IMR-90 (cell line): Measurements from ENCODE around the gene RAB25. TPM values are rescaled to one million over a fixed set of nuclear protein-coding genes. Genes with fewer than 3 reads are reported as not detected.

Experiments
- ATAC-seq: fragments of 200-7000 bp; cut with Tn5 transposase; 2 replicates; pipeline ENCODE4 v1.9.1; 2020; ENCODE audit warnings: low read depth, mild to moderate bottlenecking, moderate library complexity
- BruUV-seq: library from RNA; stranded (reverse); fragments of 400-500 nt; replicated peaks from 2 replicates; lab custom pipeline; 2021; lab: Mats Ljungman, UMichigan
- CTCF ChIA-PET: fragments of 300-600 bp; formaldehyde crosslinking; extraction: SDS; loops from one replicate; lab custom pipeline; 2021; ENCODE audit warnings: antibody characterized with exemption; lab: Yijun Ruan, JAX
- POLR2A ChIA-PET: fragments of 300-600 bp; sonication (Branson Sonifier 250); formaldehyde crosslinking; loops from one replicate; lab custom pipeline; 2022; ENCODE audit warnings: antibody characterized with exemption; ENCODE audit not compliant: unreplicated experiment; lab: Charles Lee
- DNase-seq: peaks from one replicate; pipeline ENCODE4 v3.0.0; 2013
- H2AFZ ChIP-seq: replicated peaks from 2 replicates; pipeline ENCODE3; 2013; ENCODE audit warnings: low read length, mild to moderate bottlenecking; ENCODE audit not compliant: poor library complexity
- H2AK5ac ChIP-seq: 2 replicates; pipeline ENCODE4 v1.6.1; 2013; ENCODE audit warnings: low read depth, low read length, inconsistent platforms
- H2AK9ac ChIP-seq: replicated peaks from 2 replicates; pipeline ENCODE3; 2013; ENCODE audit warnings: mild to moderate bottlenecking, low read depth, low read length, moderate library complexity; ENCODE audit not compliant: poor library complexity
- H2BK120ac ChIP-seq: 2 replicates; pipeline ENCODE4 v1.6.1; 2013; ENCODE audit warnings: low read depth, low read length, inconsistent platforms
- H2BK15ac ChIP-seq: 3 replicates; pipeline ENCODE4 v1.6.1; 2013; ENCODE audit warnings: low read depth, low read length, inconsistent platforms
- H2BK20ac ChIP-seq: 2 replicates; pipeline ENCODE4 v1.6.1; 2013; ENCODE audit warnings: low read depth, mild to moderate bottlenecking, inconsistent platforms, low read length, moderate library complexity
- H2BK5ac ChIP-seq: 2 replicates; pipeline ENCODE4 v1.6.1; 2013; ENCODE audit warnings: mild to moderate bottlenecking, low read depth, low read length, inconsistent platforms; ENCODE audit not compliant: poor library complexity, severe bottlenecking
- H3K14ac ChIP-seq: replicated peaks from 2 replicates; pipeline ENCODE4 v1.6.1; 2013; ENCODE audit warnings: low read depth, low read length, inconsistent platforms
- H3K18ac ChIP-seq: 2 replicates; pipeline ENCODE4 v1.6.1; 2013; ENCODE audit warnings: low read depth, low read length, control low read depth
- H3K23ac ChIP-seq: 2 replicates; pipeline ENCODE4 v1.6.1; 2013; ENCODE audit warnings: low read depth, low read length, inconsistent platforms
- H3K27ac ChIP-seq: 2 replicates; pipeline ENCODE4 v1.5.1; 2013; ENCODE audit warnings: mild to moderate bottlenecking, control low read depth, low read length; ENCODE audit not compliant: insufficient read depth
- H3K27me3 ChIP-seq: 2 replicates; pipeline ENCODE4 v1.6.1; 2013; ENCODE audit warnings: low read length; ENCODE audit not compliant: control insufficient read depth, insufficient read depth
- H3K36me3 ChIP-seq: 2 replicates; pipeline ENCODE4 v1.6.1; 2013; ENCODE audit warnings: low read length, mixed read lengths; ENCODE audit not compliant: control insufficient read depth, insufficient read depth
- H3K4ac ChIP-seq: 2 replicates; pipeline ENCODE4 v1.6.1; 2013; ENCODE audit warnings: low read depth, low read length, inconsistent platforms
- H3K4me1 ChIP-seq: 2 replicates; pipeline ENCODE4 v1.6.1; 2013; ENCODE audit warnings: low read length, mixed read lengths; ENCODE audit not compliant: control insufficient read depth, insufficient read depth
- H3K4me2 ChIP-seq: 2 replicates; pipeline ENCODE4 v1.6.1; 2013; ENCODE audit warnings: low read depth, mild to moderate bottlenecking, control low read depth, low read length, moderate library complexity
- H3K4me3 ChIP-seq: 2 replicates; pipeline ENCODE4 v1.5.1; 2013; ENCODE audit warnings: low read depth, mild to moderate bottlenecking, control low read depth, low read length, moderate library complexity; ENCODE audit not compliant: insufficient read depth
- H3K56ac ChIP-seq: 2 replicates; pipeline ENCODE4 v1.6.1; 2013; ENCODE audit warnings: low read length, inconsistent platforms; ENCODE audit not compliant: insufficient read depth; ENCODE audit errors: extremely low read depth
- H3K79me1 ChIP-seq, 2 experiments: 2 replicates each; pipeline ENCODE4 v1.6.1; 2013; ENCODE audit warnings: low read length in 2 of 2, inconsistent platforms in 1 of 2, low read depth in 1 of 2
- H3K9ac ChIP-seq: 2 replicates; pipeline ENCODE4 v1.6.1; 2013; ENCODE audit warnings: low read depth, low read length, control low read depth
- H3K9me1 ChIP-seq: 2 replicates; pipeline ENCODE4 v1.6.1; 2013; ENCODE audit warnings: low read length, inconsistent platforms; ENCODE audit not compliant: insufficient read depth
- H3K9me3 ChIP-seq: 2 replicates; pipeline ENCODE4 v1.6.1; 2013; ENCODE audit warnings: low read length; ENCODE audit not compliant: control insufficient read depth, insufficient read depth
- H4K20me1 ChIP-seq: 2 replicates; pipeline ENCODE4 v1.6.1; 2013; ENCODE audit warnings: low read length, inconsistent platforms; ENCODE audit not compliant: insufficient read depth
- H4K5ac ChIP-seq: 2 replicates; pipeline ENCODE4 v1.6.1; 2013; ENCODE audit warnings: mild to moderate bottlenecking, low read depth, low read length, control low read depth
- H4K8ac ChIP-seq, 2 experiments: 2 replicates each; pipeline ENCODE4 v1.6.1; 2013; ENCODE audit warnings: low read depth in 2 of 2, low read length in 2 of 2, control low read depth in 1 of 2, inconsistent platforms in 1 of 2
- H4K91ac ChIP-seq: 2 replicates; pipeline ENCODE4 v1.6.1; 2013; ENCODE audit warnings: low read depth, low read length, inconsistent platforms; ENCODE audit not compliant: insufficient read depth
- MAZ ChIP-seq: IDR thresholded peaks from 2 replicates; pipeline ENCODE4 v1.6.1; 2012; ENCODE audit warnings: low read depth, mild to moderate bottlenecking, low read length, improper control_type of control experiment, moderate library complexity, borderline replicate concordance
- MXI1 ChIP-seq: IDR thresholded peaks from 2 replicates; pipeline ENCODE4 v1.6.1; 2012; ENCODE audit warnings: low read depth, mild to moderate bottlenecking, low read length, moderate library complexity, borderline replicate concordance
- WGBS, 2 experiments: methylation state at CpG; one replicate each; pipeline versions ENCODE4 v1.1.5 to v1.1.7; 2013; ENCODE audit warnings: missing lambda C conversion rate in 2 of 2; ENCODE audit not compliant: insufficient read length in 1 of 2; ENCODE audit errors: extremely low coverage in 2 of 2; 5-methylcytosine and 5-hydroxymethylcytosine counted together
- dilution Hi-C: fragments of 300-500 bp; cut with HindIII; formaldehyde crosslinking; loops from one replicate; pipeline ENCODE4 v1.14.3; 2018; ENCODE audit warnings: low sequenced_read_pairs; ENCODE audit not compliant: unreplicated experiment
- in situ Hi-C: fragments of 300-500 bp; cut with MboI; formaldehyde crosslinking; loops from 3 replicates; pipeline ENCODE4 v1.14.3; 2019; ENCODE audit warnings: low sequenced_read_pairs, inconsistent platforms, mixed read lengths
- intact Hi-C: fragments of 100-400 bp; cut with micrococcal nuclease; formaldehyde crosslinking; loops from 2 replicates; pipeline ENCODE4 v1.10.0; 2022
- polyA plus RNA-seq, 3 experiments: library from polyadenylated mRNA; depleted of rRNA; stranded (reverse); fragments of >200 nt; gene quantifications; 2 replicates each; pipeline ENCODE4 v1.2.3, GENCODE V29; 2012; ENCODE audit warnings: low replicate concordance in 1 of 3
- total RNA-seq: library from RNA; depleted of rRNA; stranded (reverse); fragments of >200 nt; gene quantifications from 2 replicates; pipeline ENCODE4 v1.2.3, GENCODE V29; 2012
- TF ChIP-seq, protein P1 (sequence below): fragments of 150-350 bp; IDR thresholded peaks from 2 replicates; pipeline ENCODE4 v1.6.1; 2016; ENCODE audit warnings: low read depth, mild to moderate bottlenecking, low read length, moderate library complexity, borderline replicate concordance

RAB25 gene
- total and polyA plus RNA-seq, 2 of the 4 experiments (the other 2 are of a cell fraction): not detected

DNA sequence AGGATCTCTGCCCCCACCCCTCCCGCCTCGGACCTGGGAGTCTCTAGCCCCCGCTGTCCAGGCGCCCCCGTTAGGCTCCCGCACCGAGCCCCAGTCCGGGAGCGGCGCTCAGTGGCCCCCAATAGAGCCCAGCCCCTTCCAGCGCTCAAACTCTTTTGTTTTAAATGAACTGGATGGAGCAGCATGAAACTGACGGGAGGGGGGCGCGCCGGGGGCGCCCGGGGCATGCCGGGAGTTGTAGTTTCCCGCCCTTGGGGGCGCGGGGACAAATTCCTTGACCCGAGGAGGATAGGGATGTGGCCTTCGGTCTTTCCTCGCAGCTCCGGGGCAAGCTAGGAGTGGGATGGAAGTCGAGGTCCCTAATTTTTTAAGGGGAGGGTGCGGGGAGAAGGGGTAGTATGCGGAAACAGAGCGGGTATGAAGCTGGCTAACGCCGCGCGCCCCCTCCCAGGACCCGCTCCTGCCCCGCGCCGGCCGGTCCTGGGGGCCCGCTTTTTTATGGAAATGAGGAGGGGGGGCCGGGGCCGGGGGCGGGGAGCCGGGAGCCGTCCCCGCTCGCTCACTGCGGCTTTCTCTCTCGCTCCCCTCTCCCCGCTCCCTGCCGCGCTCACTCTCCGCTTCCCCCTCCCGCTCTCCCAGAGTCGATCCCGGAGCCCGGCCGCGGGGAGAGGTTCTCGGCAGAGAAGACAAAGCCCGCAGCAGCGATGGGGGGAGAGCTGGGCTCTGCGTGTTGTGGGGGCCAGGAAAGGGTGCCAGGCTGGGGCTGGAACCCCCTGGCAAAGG is 21.5 kb downstream of the RAB25 start, which contains the start of gene MEX3A:
Gene MEX3A (minus strand): TSS at position 157 of the 783 bp plus-strand sequence. CDS start 467 bp downstream, outside the sequence.
- peak within 1 kb of the TSS; percentile 43; the same call in 1 of the 2 replicates for H3K18ac ChIP-seq
- H3K4me3 ChIP-seq: peak within 1 kb of the TSS; percentile 71
- H2BK5ac ChIP-seq: peak within 1 kb of the TSS; percentile 57
- peak within 1 kb of the TSS; percentile 94 for H3K23ac ChIP-seq
- POLR2A ChIA-PET: no interaction called here
- peaks cover 25 to 84% of the 10 kb centered on the region in 2 experiments for H3K79me1 ChIP-seq
- peak within 1 kb of the TSS; percentile 87 for H4K91ac ChIP-seq
- H3K27ac ChIP-seq: peak within 1 kb of the TSS; percentile 91
- in situ Hi-C loops: no loop called here
- H4K5ac ChIP-seq: peak within 1 kb of the TSS; percentile 78
- CTCF ChIA-PET: interaction anchor here (1.5 kb wide), 1 partner anchor 142 kb away, joined by 7 read pairs; no protein-coding TSS in a partner anchor
- H2AFZ ChIP-seq: peak within 1 kb of the TSS; percentile 97
- H3K14ac ChIP-seq: peak within 1 kb of the TSS; percentile 91
- H3K9me1 ChIP-seq: peaks cover 4% of the 10 kb centered on the region
- H2AK5ac ChIP-seq: peak within 1 kb of the TSS; percentile 96
- peak within 1 kb of the TSS; percentile 70 for H2BK120ac ChIP-seq
- peak; percentile 67 for ATAC-seq
- peaks cover 17% of the 10 kb centered on the region for H4K20me1 ChIP-seq
- TF ChIP-seq, protein P1, sequence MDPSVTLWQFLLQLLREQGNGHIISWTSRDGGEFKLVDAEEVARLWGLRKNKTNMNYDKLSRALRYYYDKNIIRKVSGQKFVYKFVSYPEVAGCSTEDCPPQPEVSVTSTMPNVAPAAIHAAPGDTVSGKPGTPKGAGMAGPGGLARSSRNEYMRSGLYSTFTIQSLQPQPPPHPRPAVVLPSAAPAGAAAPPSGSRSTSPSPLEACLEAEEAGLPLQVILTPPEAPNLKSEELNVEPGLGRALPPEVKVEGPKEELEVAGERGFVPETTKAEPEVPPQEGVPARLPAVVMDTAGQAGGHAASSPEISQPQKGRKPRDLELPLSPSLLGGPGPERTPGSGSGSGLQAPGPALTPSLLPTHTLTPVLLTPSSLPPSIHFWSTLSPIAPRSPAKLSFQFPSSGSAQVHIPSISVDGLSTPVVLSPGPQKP: no peak
- TF ChIP-seq MAZ (peak; percentile 90), MXI1 (peak; percentile 95)
- peak within 1 kb of the TSS; percentile 91 for H3K4ac ChIP-seq
- H2BK20ac ChIP-seq: no peak within 1 kb of the TSS
- H4K8ac ChIP-seq: peak within 1 kb of the TSS; percentile 77 to 94
- H2BK15ac ChIP-seq: no peak within 1 kb of the TSS; the same call in 2 of the 3 replicates
- 0% methylated on average over 3 of the region's 62 CpGs; no CpG with 5 or more reads in 1 of the 2 experiments for WGBS, 2 experiments
- no peaks in the 10 kb centered on the region for H3K27me3 ChIP-seq
- peak within 1 kb of the TSS; percentile 92 for H3K4me2 ChIP-seq
- DNase-seq: peak; percentile 64
- dilution Hi-C loops: no loop called here
- BruUV-seq: no TSS peak
- peaks cover 3% of the 10 kb centered on the region; the same call in 1 of the 2 replicates for H3K36me3 ChIP-seq
- peak within 1 kb of the TSS; percentile 82 for H3K56ac ChIP-seq
- peak within 1 kb of the TSS; percentile 94 for H3K9ac ChIP-seq
- H3K9me3 ChIP-seq: no peaks in the 10 kb centered on the region
- intact Hi-C loops: loop anchor here (1.0 kb wide), 1 partner anchor 28 kb away; the partner anchor contains the start of gene LAMTOR2
- peak within 1 kb of the TSS; percentile 98 for H2AK9ac ChIP-seq
- H3K4me1 ChIP-seq: peaks cover 17% of the 10 kb centered on the region
